AG04449 (cell line): Measurements from ENCODE around the gene IQCK.
"Not testable (repeated sequence)": the region's sequence is repeated elsewhere in the genome, so short reads cannot be mapped to it uniquely, and the experiment has no call there.

Source experiments
- CTCF ChIA-PET: fragments of 350-600 bp; formaldehyde crosslinking; extraction: SDS; loops from one replicate; lab custom pipeline; 2021; ENCODE audit warnings: antibody characterized with exemption; lab: Yijun Ruan, JAX
- POLR2A ChIA-PET: fragments of 400-600, 350-600 bp; formaldehyde crosslinking; extraction: SDS; loops from one replicate; lab custom pipeline; 2020; ENCODE audit warnings: antibody characterized with exemption, inconsistent platforms; lab: Yijun Ruan, JAX
- DNase-seq: peaks from one replicate; pipeline ENCODE4 v3.0.0-alpha.2; 2010; ENCODE audit warnings: low read depth, low spot score
- H3K4me3 ChIP-seq: 2 replicates; pipeline ENCODE4 v1.5.1; 2011; ENCODE audit warnings: low read depth, mild to moderate bottlenecking, control low read depth, low read length
- TF ChIP-seq, protein P1 (sequence below): IDR thresholded peaks from one replicate; pipeline ENCODE4 v1.5.1; 2011; ENCODE audit warnings: mild to moderate bottlenecking, moderate library complexity, low read length, control low read depth, inconsistent platforms; ENCODE audit not compliant: insufficient read depth; ENCODE audit errors: missing control alignments

Gene IQCK

DNA sequence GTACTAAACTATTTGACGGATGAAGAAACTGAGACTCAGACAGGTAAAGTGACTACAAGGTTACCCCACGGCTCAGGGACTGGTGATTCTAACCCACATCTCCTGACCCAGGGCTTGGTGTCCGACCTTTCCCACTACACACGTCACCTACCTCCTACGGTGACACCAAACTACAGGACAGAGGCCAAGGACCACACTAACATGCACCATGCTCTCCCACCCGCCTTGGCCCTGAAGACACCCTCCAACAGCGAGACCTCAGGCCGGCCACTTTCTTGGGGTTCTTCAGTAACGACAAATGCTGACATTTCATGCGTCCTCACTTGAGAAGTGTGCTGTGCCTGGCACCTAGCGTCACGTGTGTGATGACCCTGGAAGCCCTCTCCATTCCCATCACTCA, 6.4 kb upstream of the IQCK start:
- DNase-seq, result no peak
- TF ChIP-seq, protein P1, sequence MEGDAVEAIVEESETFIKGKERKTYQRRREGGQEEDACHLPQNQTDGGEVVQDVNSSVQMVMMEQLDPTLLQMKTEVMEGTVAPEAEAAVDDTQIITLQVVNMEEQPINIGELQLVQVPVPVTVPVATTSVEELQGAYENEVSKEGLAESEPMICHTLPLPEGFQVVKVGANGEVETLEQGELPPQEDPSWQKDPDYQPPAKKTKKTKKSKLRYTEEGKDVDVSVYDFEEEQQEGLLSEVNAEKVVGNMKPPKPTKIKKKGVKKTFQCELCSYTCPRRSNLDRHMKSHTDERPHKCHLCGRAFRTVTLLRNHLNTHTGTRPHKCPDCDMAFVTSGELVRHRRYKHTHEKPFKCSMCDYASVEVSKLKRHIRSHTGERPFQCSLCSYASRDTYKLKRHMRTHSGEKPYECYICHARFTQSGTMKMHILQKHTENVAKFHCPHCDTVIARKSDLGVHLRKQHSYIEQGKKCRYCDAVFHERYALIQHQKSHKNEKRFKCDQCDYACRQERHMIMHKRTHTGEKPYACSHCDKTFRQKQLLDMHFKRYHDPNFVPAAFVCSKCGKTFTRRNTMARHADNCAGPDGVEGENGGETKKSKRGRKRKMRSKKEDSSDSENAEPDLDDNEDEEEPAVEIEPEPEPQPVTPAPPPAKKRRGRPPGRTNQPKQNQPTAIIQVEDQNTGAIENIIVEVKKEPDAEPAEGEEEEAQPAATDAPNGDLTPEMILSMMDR, result no peak
- ChIA-PET CTCF (interaction anchor here (0.8 kb wide), 1 partner anchor 175 kb away, joined by 4 read pairs; no protein-coding TSS in a partner anchor), POLR2A (no interaction called here)
- H3K4me3 ChIP-seq, result no peak overlapping the region

DNA sequence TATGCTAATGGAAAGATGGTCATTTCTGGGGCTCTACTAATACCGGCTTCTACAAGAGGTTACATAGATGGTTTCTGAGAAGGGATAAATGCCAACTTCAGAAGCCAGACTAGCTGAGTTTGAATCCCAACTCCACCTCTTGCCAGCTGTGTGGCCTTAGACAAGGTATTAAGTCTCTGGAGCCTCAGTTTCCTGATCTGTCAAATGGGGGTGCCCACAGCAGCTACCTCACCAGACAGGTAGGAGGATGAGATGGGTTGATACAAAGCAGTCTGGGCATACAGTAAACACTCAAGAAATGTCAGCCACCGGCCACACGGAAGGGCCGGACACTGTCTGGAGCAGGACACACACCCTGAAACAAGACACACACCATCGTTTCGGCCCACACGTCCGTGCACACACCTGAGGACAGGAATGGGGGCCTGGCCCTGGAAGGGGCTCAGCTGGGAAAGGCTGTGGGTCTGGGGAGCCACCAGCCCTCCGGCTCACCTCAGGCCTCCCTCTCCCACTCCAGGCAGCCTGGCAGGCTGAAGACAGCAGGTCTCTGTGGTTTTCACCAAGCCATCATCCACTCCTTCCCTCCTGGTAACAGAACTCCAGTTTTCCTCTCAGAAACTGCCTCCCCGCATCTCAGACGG, 5.5 kb upstream of the IQCK start:
- no peak overlapping the region for H3K4me3 ChIP-seq
- TF ChIP-seq, protein P1, result no peak
- CTCF ChIA-PET, result interaction anchor here (0.8 kb wide), 1 partner anchor 174 kb away, joined by 4 read pairs; no protein-coding TSS in a partner anchor
- DNase-seq, result no peak
- POLR2A ChIA-PET, result no interaction called here

DNA sequence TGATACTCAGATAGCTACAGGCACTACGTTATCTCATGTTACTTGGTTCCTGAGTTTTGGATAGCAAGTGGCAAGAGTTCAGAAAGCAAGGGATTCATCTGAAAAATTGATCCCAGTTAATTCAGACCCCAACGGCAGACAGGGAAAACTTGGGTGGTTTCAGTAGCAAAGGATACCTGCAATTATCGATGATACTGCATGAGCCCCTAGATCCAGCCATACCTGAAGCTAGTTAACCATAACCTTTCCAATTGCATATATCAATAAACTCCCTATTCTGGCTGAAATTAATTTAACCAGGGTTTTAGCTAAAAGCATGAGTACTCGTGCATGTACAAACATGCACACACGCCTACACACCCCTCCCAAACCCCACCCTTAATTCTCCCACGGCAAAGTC, 4.4 kb upstream of the IQCK start:
- no peak for DNase-seq
- CTCF ChIA-PET, result no interaction called here
- no peak overlapping the region for H3K4me3 ChIP-seq
- POLR2A ChIA-PET, result no interaction called here
- TF ChIP-seq, protein P1, result no peak

DNA sequence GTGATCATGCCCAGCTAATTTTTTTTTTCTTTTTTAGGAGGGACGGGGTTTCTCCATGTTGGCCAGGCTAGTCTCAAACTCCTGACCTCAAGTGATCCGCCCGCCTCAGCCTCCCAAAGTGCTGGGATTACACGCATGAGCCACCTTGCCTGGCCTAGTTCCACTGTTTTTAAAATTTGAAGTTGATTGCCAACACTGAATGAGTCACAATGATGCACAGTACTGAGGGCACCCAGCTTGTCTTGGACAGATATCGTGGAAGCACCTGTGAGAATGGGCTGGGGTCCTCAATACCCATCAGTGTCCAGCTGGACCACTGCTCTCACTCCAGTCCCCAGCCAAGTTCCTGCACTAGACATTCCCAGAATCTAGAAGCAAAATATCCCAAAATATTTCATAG, 2.5 kb upstream of the IQCK start:
- H3K4me3 ChIP-seq, result no peak overlapping the region
- TF ChIP-seq, protein P1, result no peak
- CTCF ChIA-PET, result no interaction called here
- POLR2A ChIA-PET, result no interaction called here
- DNase-seq, result no peak

DNA sequence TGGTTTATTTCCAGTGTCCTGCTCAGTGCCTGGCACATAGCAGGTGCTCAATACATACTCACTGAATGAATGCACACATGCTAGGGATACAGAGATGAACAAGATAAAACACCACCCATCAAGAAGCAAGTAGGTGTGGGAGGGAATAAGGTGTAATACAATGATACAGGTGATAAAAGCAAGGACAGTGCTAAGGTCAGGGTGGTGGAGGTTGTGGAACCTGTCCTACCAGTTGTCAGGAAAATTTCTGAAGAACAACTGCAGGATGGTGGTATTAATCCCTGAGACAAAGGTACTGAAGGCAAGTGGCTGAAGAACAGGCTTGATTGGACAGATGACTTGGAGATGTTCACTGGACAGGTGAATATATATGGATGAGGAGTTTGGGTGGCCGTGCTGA, 1.9 kb upstream of the IQCK start:
- H3K4me3 ChIP-seq, result no peak overlapping the region
- POLR2A ChIA-PET, result no interaction called here
- TF ChIP-seq, protein P1, result no peak
- CTCF ChIA-PET, result no interaction called here
- DNase-seq, result no peak

DNA sequence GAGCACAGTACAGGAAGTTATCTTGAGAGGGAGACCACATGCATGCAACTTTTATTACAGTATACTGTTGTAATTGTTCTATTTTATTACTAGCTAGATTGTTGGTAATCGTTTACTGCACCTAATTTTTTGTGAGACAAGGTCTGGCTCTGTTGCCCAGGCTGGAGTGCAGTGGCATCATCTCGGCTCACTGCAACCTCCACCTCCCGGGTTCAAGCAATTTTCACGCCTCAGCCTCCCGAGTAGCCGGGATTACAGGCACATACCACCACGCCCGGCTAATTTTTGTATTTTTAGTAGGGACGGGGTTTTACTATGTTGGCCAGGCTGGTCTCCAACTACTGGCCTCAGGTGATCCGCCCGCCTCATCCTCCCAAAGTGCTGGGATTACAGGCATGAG, 1.3 kb upstream of the IQCK start:
- CTCF ChIA-PET, DNase-seq, POLR2A ChIA-PET: not testable (repeated sequence)
- peak overlapping the region; percentile 99 for H3K4me3 ChIP-seq

DNA sequence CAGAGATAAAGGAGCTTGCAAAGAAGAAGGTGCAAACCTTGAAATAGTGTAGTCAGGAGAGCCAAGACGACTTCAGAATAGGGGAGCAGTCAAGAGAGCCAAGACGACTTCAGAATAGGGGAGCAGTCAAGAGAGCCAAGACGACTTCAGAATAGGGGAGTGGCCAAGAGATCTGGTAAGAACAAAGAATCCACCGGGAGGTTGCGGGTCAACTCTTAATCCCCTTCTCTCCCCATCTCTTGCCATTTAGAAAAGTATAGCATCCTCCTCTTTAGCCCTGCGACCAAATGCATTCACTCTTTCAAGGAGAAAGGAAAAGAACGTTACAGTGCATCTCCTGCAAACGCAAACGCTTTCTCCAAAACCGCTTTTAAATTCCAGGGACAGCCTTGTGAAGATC, 757 bp upstream of the IQCK start:
- peak overlapping the region; percentile 99 for H3K4me3 ChIP-seq
- no peak for DNase-seq
- TF ChIP-seq, protein P1, result no peak
- ChIA-PET POLR2A (no interaction called here), CTCF (no interaction called here)
